GM11168 (cell line): ENCODE results near the gene GSE1.

Source experiments
- in situ Hi-C: fragments of 300-500 bp; cut with MboI; formaldehyde crosslinking; loops from one replicate; pipeline ENCODE4 v1.12.0; 2022; ENCODE audit warnings: low sequenced_read_pairs; ENCODE audit not compliant: unreplicated experiment

The GSE1 gene

DNA sequence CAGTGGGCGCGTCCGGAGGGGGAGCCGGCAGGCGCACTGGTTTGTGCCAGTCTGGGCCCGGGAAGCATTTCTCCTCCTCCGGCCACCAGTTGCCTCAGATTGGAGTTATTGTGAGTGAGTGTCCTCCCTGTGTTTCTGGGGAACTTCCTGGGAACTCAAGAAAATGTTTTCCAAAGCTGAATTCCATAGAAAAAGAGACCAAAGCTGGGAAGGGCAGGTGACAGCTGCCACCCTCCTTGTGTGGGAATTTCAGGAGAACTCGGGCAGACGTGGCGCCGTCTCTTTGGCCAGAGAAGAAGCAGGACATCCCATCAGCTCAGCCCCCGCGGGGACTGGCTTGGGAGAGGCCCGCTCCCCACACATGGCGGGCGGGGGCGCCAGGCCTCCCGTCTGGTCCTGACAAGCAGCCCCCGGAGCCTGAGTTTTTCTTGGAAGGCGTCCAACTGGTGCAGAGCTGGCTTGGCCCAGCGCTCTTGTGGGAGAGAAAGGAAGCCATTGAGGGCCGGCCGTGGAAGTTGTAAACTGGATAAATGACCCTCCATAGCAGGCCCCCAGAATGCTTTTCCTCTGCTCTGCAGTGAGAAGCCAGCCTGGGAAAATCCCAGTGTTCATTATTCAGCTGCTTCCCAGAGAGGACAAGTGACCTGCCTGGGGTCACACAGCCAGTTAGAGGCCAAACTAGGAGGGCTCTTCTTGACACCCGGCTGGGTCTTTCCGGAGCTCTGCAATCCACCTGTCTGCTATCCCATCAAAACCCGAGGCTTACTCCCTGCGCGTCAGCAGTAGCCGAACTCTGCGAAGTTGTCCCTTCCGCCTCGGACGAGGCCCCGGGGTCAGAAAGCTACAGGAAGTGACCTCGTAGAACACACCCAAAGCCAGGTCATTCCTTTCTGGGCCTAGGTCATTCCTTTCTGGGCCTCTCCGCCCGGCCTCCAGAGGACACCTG is 39.2 kb upstream of the GSE1 start:
- in situ Hi-C loops, result no loop called here

- in situ Hi-C loops, result no loop called here
These were observed 38.2 kb upstream of the GSE1 start for GRCh38 chr16:85574672-85575475.

DNA sequence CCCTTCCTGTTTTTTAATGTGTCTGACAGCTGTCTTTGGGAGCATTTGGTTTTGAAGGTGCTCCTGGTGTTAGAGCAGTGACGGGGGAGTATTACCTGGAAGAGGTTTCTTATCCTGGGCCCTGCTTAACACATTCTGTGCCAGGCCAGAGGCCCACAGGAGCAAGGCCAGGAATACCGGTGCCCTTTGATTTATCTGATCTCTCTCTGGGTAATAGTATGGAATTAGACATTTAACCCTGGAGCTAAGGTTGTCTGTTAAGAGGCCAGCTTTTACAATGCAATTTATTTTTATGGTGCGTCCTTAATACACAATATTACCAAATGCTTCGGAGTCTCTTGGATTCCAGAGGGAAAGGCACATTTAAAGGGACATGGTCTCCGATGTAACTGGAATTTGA is 37.2 kb upstream of the GSE1 start:
- in situ Hi-C loops, result no loop called here

GRCh38 chr16:85576944-85577343 is 36.2 kb upstream of the GSE1 start:
- in situ Hi-C loops, result no loop called here

- in situ Hi-C loops, result no loop called here
These were observed 35.1 kb upstream of the GSE1 start for GRCh38 chr16:85577899-85578598.

GRCh38 chr16:85578599-85578948 is 34.5 kb upstream of the GSE1 start:
- in situ Hi-C loops, result no loop called here

GRCh38 chr16:85579191-85579590 is 33.9 kb upstream of the GSE1 start:
- in situ Hi-C loops, result no loop called here

GRCh38 chr16:85579923-85580580 is 33.1 kb upstream of the GSE1 start:
- in situ Hi-C loops, result no loop called here

DNA sequence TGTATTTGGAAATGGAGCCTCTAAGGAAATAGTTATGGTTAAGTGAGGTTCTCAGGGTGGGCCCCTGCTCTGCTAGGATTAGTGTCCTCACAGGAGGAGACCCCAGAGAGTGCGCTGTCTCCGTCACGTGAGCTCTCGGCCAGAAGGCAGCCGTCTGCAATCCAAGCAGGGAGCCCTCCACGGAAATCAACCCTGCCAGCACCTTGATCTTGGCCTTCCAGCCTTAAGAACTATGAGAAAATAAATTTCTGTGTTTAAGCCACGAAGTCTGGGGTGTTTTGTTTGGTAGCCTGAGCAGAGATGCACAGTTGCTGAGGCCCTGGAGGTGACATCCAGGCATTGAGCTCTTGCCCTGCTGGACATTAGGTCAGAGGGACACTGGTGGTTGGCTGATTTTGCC is 32.4 kb upstream of the GSE1 start:
- in situ Hi-C loops, result no loop called here

GRCh38 chr16:85582229-85582991 is 30.7 kb upstream of the GSE1 start:
- in situ Hi-C loops, result no loop called here

DNA sequence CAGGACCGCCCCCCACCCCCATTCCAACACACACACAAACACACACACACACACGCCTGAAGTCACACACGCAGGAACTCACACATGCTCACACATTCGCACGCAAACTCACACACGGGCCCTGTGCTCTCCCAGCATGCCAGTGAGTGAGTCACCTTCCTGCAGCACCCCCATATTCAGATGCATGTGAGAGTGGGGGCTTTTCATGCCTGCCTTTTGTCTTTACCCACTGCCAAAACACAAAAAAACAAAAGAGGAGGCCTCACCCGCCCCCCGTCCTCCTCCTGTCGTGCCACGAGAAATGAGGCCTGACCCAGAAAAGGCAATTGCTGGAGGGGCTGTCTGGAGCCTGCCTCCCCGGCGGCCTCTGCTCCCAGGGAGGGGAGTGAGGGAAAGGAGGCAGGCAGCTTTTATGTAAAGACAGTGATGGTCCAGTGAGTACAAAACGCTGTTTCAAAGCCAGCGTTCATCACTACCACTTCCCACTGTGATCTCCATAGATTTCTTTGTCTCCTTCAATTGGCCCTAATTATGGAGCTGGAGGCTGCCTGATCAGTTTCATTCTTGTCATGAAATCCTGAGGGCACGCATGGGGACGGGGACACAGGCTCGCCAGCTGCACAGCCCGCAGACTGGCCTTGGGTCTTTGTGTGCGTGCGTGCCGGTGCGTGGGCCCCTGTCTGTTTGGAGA is 29.5 kb upstream of the GSE1 start:
- in situ Hi-C loops, result no loop called here

DNA sequence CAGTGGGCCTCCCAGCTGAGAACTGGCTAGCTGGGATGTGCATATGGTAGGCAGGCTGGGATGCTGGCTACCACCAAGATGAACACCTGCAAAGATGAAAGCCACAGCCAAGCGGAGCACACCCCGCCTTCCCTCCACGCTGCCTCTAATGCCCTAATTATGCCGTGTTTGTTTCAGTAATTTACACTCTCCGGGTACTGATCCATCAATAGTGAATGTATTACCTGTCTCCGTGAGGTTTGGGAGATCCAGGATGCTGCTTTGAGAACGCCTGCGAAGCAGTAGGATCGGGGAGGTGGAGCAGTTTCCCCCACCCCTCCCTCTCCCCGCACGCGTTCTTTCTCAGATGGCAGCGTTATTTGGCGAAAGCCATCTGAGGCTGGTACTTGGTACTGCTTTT is 28.9 kb upstream of the GSE1 start:
- in situ Hi-C loops, result no loop called here

DNA sequence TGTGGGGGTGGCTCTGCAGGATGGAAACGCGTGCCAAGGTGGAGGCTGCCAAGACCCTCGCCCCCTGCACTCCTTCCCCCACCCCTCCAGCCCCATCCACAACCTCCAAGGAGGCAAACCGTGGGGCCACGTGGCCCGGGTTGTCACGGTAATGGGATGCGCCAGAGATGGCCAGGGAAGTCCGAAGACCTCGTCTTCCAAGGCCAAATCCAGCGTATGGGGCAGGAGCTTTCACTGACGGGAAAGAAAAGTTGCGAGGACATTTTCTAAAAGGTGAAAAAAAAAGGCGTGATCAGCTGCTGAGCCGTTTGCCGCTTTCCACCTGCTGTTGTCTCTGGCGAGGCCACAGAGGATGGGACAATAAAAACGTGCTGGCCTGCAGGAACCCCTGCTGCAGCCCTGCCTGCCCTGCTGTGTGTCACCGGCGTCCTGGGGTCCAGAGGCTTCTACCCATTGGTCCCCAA is 28.3 kb upstream of the GSE1 start:
- in situ Hi-C loops, result no loop called here

DNA sequence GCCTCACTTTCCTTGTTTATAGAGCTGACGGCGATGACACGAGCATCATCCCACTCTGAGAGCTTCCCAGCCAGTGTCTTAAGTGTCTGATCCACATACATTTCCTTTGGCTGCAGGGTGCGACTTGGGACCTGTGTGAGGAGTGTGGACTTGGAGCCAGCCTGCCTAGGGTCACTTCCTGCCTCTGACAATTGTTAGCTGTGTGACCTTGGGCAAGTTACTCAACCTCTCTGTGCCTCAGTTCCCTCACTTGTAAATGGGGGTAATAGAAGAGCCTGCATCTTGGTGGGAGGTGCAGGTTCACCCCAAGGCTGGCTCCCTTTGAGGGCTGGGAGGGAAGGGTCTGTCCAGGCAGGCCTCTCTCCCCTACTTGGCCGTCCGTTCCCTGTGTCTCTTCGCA is 27.4 kb upstream of the GSE1 start:
- in situ Hi-C loops, result no loop called here

GRCh38 chr16:85586380-85587104 is 26.6 kb upstream of the GSE1 start:
- in situ Hi-C loops, result no loop called here

DNA sequence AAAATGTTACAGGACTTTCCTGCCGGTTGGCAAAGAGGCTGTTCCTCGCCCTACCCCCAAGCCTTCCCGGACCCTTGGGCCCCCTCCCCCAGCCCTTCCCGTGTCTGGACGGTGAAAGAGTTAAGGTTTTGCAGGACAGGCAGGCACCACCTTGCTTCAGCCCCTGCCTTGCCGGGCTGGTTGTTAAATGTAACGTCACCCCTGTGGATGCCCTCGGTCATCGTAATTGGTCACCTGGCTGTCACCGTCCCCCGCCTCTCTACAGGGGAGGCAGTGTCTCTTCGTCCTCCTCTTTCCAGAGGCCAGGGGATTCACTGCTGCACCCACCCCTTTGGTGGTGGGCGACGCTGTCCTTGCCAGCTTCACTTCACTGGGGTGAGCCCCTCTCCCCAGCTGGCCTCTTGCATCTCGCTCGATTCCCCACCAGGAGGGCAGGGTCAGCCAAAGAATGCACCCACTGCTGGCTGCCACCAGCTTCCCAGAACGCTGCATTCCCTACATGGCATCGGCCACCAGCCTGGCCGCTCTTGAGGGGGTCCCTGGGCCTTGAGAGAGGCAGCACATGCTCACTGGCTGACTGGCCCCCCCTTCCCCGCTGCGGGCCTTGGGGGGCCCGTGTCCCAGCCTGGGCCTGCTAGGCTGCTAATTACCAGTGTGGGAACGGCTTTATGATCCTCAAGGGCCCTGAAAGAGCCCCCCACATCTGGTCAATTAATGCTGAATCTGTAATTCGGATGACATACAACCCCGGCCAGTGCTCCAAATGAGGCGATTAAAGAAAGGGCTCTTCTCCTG is 25.2 kb upstream of the GSE1 start:
- in situ Hi-C loops, result no loop called here
